ENCODE results near the gene NLGN1. TPM values are rescaled to one million over a fixed set of nuclear protein-coding genes. Genes with fewer than 3 reads are reported as not detected.

The NLGN1 gene
- total RNA-seq, 1 donor, result 6.1 TPM

- no peak overlapping the region for H3K4me3 ChIP-seq (ENCODE audit: low read depth, low read length)
- TF ChIP-seq CTCF (IDR thresholded peaks at IDR 0.05; ENCODE audit: insufficient read depth, low read length), result no peak
- DNase-seq (ENCODE audit: low read depth), result no peak
These were observed 262.4 kb downstream of the NLGN1 start for GRCh38 chr3:173659972-173660371.

- TF ChIP-seq CTCF (IDR thresholded peaks at IDR 0.05; ENCODE audit: insufficient read depth, low read length), result no peak
- peak; percentile 19 for DNase-seq (ENCODE audit: low read depth)
- H3K4me3 ChIP-seq (ENCODE audit: low read depth, low read length), result no peak overlapping the region
These were observed 263.2 kb downstream of the NLGN1 start for GRCh38 chr3:173660645-173661299.

GRCh38 chr3:173663696-173664111, 266.2 kb downstream of the NLGN1 start:
- peak; percentile 33 for DNase-seq (ENCODE audit: low read depth)
- no peak overlapping the region for H3K4me3 ChIP-seq (ENCODE audit: low read depth, low read length)
- no peak for TF ChIP-seq CTCF (IDR thresholded peaks at IDR 0.05; ENCODE audit: insufficient read depth, low read length)

- TF ChIP-seq CTCF (IDR thresholded peaks at IDR 0.05; ENCODE audit: insufficient read depth, low read length), result no peak
- DNase-seq (ENCODE audit: low read depth), result no peak
- no peak overlapping the region for H3K4me3 ChIP-seq (ENCODE audit: low read depth, low read length)
These were observed 278.6 kb downstream of the NLGN1 start for GRCh38 chr3:173676094-173676493.

- no peak for TF ChIP-seq CTCF (IDR thresholded peaks at IDR 0.05; ENCODE audit: insufficient read depth, low read length)
- no peak overlapping the region for H3K4me3 ChIP-seq (ENCODE audit: low read depth, low read length)
- no peak for DNase-seq (ENCODE audit: low read depth)
These were observed 283.7 kb downstream of the NLGN1 start for GRCh38 chr3:173681188-173681678.

- no peak for TF ChIP-seq CTCF (IDR thresholded peaks at IDR 0.05; ENCODE audit: insufficient read depth, low read length)
- no peak for DNase-seq (ENCODE audit: low read depth)
- H3K4me3 ChIP-seq (ENCODE audit: low read depth, low read length), result no peak overlapping the region
These were observed 287.9 kb downstream of the NLGN1 start for GRCh38 chr3:173685456-173685855.
